ENCODE data around the gene EEF1E1.

- TF ChIP-seq CTCF (IDR thresholded peaks at IDR 0.05; ENCODE audit: low read depth, low read length): no peak
- no peak for TF ChIP-seq EZH2phosphoT487 (IDR thresholded peaks at IDR 0.05; ENCODE audit: low read depth)
These were observed 37.1 kb upstream of the EEF1E1 start for GRCh38 chr6:8139451-8139850.
